Astrocyte (in vitro differentiated cells and primary cell): ENCODE data around the gene APPBP2.

Source experiments
- EZH2 ChIP-seq: IDR thresholded peaks from 2 replicates; pipeline ENCODE4 v1.6.1; 2012; ENCODE audit warnings: mild to moderate bottlenecking, low read length, inconsistent platforms; ENCODE audit not compliant: insufficient read depth
- TF ChIP-seq, protein P1 (sequence below): IDR thresholded peaks from 2 replicates; pipeline ENCODE4 v1.5.1; 2011; ENCODE audit warnings: low read depth, mild to moderate bottlenecking, inconsistent platforms, low read length, moderate library complexity; ENCODE audit not compliant: insufficient read depth

DNA sequence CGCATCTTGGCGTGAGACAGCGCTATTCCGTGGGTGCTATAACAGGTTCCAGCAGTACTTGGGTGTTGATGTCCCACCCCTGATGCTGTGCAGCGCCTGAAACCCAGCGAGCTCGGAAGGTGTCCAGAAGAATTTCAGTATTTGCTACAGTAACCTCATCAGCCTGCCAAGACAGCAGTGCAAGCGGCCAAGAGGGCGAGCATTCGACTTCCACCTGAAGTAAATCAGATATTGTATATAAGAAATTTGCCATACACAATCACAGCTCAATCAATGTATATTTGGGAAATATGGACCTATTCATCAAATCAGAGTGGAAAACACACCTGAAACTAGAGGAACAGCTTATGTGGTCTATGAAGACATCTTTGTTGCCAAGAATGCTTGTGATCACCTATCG, 13.0 kb downstream of the APPBP2 start:
- no peak for TF ChIP-seq EZH2
- TF ChIP-seq, protein P1, sequence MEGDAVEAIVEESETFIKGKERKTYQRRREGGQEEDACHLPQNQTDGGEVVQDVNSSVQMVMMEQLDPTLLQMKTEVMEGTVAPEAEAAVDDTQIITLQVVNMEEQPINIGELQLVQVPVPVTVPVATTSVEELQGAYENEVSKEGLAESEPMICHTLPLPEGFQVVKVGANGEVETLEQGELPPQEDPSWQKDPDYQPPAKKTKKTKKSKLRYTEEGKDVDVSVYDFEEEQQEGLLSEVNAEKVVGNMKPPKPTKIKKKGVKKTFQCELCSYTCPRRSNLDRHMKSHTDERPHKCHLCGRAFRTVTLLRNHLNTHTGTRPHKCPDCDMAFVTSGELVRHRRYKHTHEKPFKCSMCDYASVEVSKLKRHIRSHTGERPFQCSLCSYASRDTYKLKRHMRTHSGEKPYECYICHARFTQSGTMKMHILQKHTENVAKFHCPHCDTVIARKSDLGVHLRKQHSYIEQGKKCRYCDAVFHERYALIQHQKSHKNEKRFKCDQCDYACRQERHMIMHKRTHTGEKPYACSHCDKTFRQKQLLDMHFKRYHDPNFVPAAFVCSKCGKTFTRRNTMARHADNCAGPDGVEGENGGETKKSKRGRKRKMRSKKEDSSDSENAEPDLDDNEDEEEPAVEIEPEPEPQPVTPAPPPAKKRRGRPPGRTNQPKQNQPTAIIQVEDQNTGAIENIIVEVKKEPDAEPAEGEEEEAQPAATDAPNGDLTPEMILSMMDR, result no peak
